Measurements from ENCODE around the gene NOB1. TPM values are rescaled to one million over a fixed set of nuclear protein-coding genes. Genes with fewer than 3 reads are reported as not detected.
"Not testable (repeated sequence)": the region's sequence is repeated elsewhere in the genome, so short reads cannot be mapped to it uniquely, and the experiment has no call there.

Gene NOB1
- total RNA-seq: 16.9 and 20.7 TPM in 2 replicates

DNA sequence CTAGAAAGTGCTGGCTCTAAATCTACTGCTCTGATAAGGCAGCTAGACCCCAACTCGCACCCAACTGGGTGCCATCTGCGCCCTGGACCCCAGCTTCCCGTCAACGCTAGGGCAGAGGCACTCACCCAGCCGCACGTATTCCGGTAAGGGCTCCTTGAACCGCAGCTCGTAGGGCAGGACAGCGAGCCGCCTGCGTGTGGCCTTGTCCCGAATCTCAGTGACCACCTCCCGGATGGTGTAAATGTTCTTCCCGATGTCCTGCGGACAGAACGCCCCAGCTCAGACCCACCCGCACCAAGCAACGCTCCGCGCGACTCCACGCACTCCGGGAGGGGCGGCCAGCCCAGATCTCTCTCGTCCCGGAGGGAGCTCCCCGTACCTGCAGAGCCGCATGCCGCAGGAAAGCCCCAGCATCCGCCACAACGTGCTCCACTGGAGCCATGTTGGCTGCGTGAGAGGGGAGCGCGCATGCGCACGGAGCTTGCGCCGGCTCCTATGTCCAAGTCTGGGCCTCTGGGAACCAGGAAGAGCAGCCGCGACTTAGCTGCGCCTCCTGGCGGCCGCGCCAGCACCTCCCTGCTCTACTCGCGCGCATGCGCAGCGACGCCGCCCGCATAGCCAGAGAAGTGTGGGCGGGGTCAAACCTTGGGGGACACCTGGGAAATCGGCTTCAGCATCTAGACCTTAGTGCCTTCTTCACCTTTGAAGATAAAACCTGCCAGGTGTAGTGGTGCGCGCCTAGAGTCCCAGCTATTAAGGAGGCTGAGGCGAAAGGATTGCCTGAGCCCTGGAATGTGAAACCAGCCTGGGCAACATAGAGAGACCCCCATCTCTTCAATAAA is at the start of gene NOB1:
Gene NOB1, minus strand, starts transcription at position 458 of the 842 bp plus-strand sequence. Its CDS starts 16 bp downstream, at position 442.
- peak; percentile 96 to 98 for DNase-seq (ENCODE audit: low read depth in 2 of 2)

DNA sequence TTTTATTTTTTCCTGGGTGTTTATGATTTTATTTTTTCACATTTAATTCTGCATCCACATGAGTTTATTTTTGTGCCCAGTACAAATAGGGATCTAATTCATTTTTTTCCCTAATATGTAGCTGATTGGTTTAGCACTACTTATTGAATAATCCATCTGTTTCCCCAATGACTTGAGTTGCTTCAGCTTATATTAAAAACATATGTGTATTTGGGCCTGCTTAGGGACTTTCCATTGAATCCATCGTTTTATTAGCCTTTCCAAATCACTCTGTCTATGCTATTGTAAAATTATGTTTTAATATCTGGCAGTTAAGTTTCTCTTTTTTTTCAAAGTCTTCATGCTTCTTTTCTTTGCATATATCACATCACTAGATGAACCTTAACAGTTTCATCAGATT is 49.6 kb upstream of the NOB1 start:
- no peak for DNase-seq (ENCODE audit: low read depth in 2 of 2)

GRCh38 chr16:69799611-69800031 is 44.9 kb upstream of the NOB1 start:
- no peak for DNase-seq (ENCODE audit: low read depth in 2 of 2)

- DNase-seq (ENCODE audit: low read depth in 2 of 2): no peak
Observed at GRCh38 chr16:69798466-69798865, 43.7 kb upstream of the NOB1 start.

GRCh38 chr16:69796285-69797118 is 41.8 kb upstream of the NOB1 start:
- peak; percentile 73 to 79 for DNase-seq (ENCODE audit: low read depth in 2 of 2)

GRCh38 chr16:69794486-69794885 is 39.8 kb upstream of the NOB1 start:
- no peak for DNase-seq (ENCODE audit: low read depth in 2 of 2)

- no peak for DNase-seq (ENCODE audit: low read depth in 2 of 2)
Observed at GRCh38 chr16:69793526-69793925, 38.8 kb upstream of the NOB1 start.

GRCh38 chr16:69791391-69791847 is 36.7 kb upstream of the NOB1 start:
- DNase-seq (ENCODE audit: low read depth in 2 of 2): not testable (repeated sequence)

GRCh38 chr16:69787883-69788282 is 33.2 kb upstream of the NOB1 start:
- no peak for DNase-seq (ENCODE audit: low read depth in 2 of 2)

DNA sequence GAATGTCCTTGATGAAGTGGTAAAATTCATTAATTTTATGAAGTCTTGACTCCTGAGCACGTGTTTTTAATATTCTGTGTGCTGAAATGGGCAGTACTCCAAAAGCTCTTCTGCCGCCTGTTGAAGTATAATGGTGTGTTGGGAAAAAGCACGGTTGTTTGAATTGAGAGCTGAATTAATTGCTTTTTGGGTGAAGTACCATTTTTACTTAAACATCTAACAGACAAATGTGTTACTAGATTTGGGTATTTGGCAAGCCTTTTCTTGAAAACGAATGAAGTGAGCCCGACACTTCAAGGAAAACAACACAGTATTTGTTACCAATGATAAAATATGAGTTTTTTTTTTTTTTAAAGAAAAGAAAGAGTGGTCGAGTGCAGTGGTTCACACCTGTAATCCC is 29.9 kb upstream of the NOB1 start:
- DNase-seq (ENCODE audit: low read depth in 2 of 2): no peak

GRCh38 chr16:69781118-69781517 is 26.4 kb upstream of the NOB1 start:
- no peak for DNase-seq (ENCODE audit: low read depth in 2 of 2)

GRCh38 chr16:69779724-69780123 is 25.0 kb upstream of the NOB1 start:
- DNase-seq (ENCODE audit: low read depth in 2 of 2): no peak

DNA sequence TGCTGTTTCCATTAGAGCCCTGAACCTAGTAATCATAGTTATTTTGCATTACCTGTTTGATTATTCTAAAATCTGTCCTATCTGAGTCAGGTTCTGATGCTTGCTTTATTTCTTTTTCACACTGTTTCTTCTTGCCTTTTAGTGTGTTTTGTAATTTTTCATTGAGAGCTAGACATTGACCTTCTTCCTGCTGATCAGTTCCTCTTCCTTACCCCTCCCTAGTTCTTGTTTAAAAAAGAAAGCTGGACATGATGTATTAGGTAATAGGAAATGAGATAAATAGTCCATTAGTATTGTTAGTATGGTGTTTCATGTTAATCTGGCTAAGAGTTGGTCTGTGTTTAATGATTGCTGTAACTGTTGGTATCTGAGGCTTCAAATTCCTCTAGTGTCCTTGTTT is 20.8 kb upstream of the NOB1 start:
- DNase-seq (ENCODE audit: low read depth in 2 of 2): no peak

DNA sequence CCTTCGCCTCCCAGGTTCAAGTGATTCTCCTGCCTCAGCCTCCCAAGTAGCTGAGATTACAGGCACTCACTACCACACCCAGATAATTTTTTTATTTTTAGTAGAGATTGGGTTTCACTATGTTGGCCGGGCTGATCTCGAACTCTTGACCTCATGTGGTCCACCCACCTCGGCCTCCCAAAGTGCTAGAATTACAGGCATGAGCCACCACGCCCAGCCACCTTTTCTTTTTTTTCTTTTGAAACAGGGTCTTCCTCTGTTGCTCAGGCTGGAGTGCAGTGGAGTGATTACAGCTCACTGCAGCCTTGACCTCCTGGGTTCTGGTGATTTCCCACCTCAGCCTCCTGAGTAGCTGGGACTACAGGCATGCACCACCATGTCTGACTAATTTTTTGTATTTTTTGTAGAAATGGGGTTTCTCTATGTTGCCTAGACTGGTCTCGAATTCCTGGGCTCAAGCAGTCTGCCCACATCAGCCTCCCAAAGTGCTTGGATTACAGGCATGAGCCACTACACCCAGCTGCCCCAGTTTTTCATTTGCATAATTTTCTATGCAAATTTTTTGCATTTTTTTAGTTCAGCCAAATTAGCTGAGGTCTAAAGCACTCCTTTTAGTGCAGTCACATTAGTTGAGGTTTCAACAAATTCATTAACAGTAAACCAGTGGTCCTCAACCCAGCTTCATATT is 18.7 kb upstream of the NOB1 start:
- no peak for DNase-seq (ENCODE audit: low read depth in 2 of 2)

DNA sequence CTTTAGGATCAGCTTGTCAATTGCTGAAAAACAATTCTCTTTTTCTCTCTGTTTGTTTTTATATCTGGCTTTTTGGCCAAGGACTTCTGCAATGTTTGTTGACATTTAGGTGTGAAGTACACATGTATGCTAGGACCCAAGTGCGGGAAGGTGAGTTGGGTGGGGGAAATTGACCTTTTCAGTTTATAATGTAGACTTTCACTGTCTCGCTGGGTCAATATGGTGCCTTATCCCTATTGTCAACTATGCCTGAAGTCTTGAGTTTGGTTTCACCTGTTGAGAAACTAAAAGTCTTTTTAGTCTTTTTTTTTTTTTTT is 16.9 kb upstream of the NOB1 start:
- DNase-seq (ENCODE audit: low read depth in 2 of 2): no peak

GRCh38 chr16:69769404-69769803 is 14.7 kb upstream of the NOB1 start:
- no peak for DNase-seq (ENCODE audit: low read depth in 2 of 2)

GRCh38 chr16:69768666-69769065 is 13.9 kb upstream of the NOB1 start:
- no peak for DNase-seq (ENCODE audit: low read depth in 2 of 2)

DNA sequence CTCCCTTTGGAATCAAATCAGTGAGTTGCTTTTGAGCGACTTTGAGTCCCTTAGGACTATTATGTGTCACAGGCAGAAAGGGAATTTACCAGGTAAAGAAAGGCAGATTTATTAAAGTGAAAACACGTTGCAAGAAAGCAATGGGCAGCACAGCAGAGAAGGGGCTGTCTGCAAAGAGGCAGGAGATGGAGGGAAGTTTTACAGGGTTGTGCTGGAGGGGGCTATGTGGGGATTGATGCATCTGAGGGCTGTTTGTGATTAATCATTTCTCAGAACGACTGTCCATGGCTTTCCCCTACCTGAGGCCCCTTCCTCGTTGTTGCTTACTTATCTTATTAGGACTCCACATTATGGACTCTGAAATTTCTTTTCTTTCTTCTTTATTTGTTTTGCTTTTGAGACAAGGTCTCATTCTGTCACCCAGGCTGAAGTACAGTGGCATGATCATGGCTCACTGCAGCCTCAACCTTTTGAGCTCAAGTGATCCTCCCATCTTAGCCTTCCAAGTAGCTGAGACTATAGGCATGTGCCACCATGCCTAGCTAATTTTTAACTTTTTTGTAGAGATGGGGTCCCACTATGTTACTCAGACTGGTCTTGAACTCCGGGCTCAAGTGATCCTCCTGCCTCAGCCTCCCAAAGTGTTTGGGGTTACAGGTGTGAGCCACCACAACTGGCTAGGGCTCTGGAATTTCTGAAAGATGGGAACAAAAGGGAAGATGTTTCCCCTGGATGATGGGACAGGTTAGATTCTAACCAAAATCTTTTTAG is 12.9 kb upstream of the NOB1 start:
- no peak for DNase-seq (ENCODE audit: low read depth in 2 of 2)

DNA sequence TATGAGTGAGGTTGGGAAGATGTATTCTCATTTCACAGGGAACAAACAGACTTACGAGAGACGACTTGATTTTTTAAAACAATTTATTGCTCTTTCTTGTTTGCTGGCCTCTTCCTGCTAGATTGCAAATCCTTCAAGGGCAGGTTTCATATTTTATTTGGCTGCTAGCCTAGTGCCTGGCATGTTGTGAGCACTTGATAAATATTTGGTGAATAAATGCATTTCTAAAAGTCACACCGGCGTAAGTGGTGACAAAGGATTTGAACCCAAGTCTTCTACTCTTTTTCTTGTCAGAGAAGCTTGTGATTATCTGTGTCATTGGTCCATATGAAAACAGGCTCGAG is 8.8 kb upstream of the NOB1 start:
- DNase-seq (ENCODE audit: low read depth in 2 of 2): peak in 1 of 2 donors; percentile 7

- peak; percentile 10 to 57 for DNase-seq (ENCODE audit: low read depth in 2 of 2)
Observed at GRCh38 chr16:69762814-69763598, 8.3 kb upstream of the NOB1 start.
